H1 (cell line): Measurements from ENCODE around the gene FLT1. TPM values are rescaled to one million over a fixed set of nuclear protein-coding genes. Genes with fewer than 3 reads are reported as not detected.

ENCODE experiments used
- CBX5 ChIP-seq: fragments of 300-800, 300-1000 bp; sonication (generic); IDR thresholded peaks from 2 replicates; pipeline ENCODE4 v1.7.1; 2016; ENCODE audit warnings: antibody characterized with exemption, low read length, low read depth
- CHD2 ChIP-seq: IDR thresholded peaks from 2 replicates; pipeline ENCODE4 v1.6.1; 2012; ENCODE audit warnings: low read length, improper control_type of control experiment
- SIN3A ChIP-seq, 2 experiments: IDR thresholded peaks in 1 of 2; conservative IDR thresholded peaks in 1 of 2; 2 replicates each; pipeline ENCODE4 v1.6.1; 2011 to 2012; ENCODE audit warnings: low read length in 2 of 2, improper control_type of control experiment in 1 of 2, low read depth in 1 of 2, mild to moderate bottlenecking in 1 of 2
- polyA plus RNA-seq, 7 experiments: library from polyadenylated mRNA; depleted of rRNA in 3 of 7; stranded (reverse) in 5 of 7; unstranded in 2 of 7; fragments of >200 nt in 5 of 7; fragments of 200-250 nt in 2 of 7; gene quantifications; 1 replicate in 5 of 7; 2 replicates in 1 of 7; 4 replicates in 1 of 7; pipeline versions ENCODE4 v1.2.1 to v1.2.3, GENCODE V29; 2011 to 2013; ENCODE audit warnings: missing spikeins in 2 of 7, mixed read lengths in 2 of 7
- total RNA-seq: library from RNA; stranded (reverse); fragmentation: NEBNext Ultra II Directional; extraction: Animal tissue kit (Norgen Biotek cat#: 25700); gene quantifications from 2 replicates; pipeline ENCODE4 v1.2.1, GENCODE V29; 2021

The FLT1 gene
- total and polyA plus RNA-seq, 2 of the 8 experiments (the other 6 are each of a cell fraction or from before 2014, with no cell fraction given): 19.7 to 90.2 TPM

GRCh38 chr13:28412981-28413380 lies 81.9 kb downstream of the FLT1 start (continued):
- TF ChIP-seq CBX5 (no peak), CHD2 (no peak), SIN3A (conservative IDR thresholded peaks at IDR 0.05 in 1 of 2, IDR thresholded peaks at IDR 0.05 in 1 of 2; ENCODE audit: low read depth in 1 of 2, low read length in 2 of 2) (no peak)
